K562 (cell line): ENCODE data around the gene TMEM178A. TPM values are rescaled to one million over a fixed set of nuclear protein-coding genes. Genes with fewer than 3 reads are reported as not detected.

Source experiments
- ATAC-seq: fragments of 200-7000 bp; cut with Tn5 transposase; 3 replicates; pipeline ENCODE4 v1.9.1; 2020; ENCODE audit warnings: moderate library complexity
- BruUV-seq: library from RNA; stranded (reverse); fragments of 400-500 nt; replicated peaks from 2 replicates; lab custom pipeline; 2021; lab: Mats Ljungman, UMichigan
- CTCF ChIA-PET: fragments of 300-600 bp; formaldehyde crosslinking; extraction: SDS; loops from one replicate; lab custom pipeline; 2021; ENCODE audit warnings: low intra/inter-chr PET ratio; lab: Yijun Ruan, JAX
- POLR2A ChIA-PET: fragments of 300-600, 350-650 bp; sonication (Branson Sonifier 250); formaldehyde crosslinking; extraction: SDS; loops from one replicate; lab custom pipeline; 2021; ENCODE audit warnings: antibody characterized with exemption, inconsistent platforms; lab: Yijun Ruan, JAX
- DNase-seq, 4 experiments: peaks; one replicate each; pipeline versions ENCODE4 v3.0.0 to v3.0.0-alpha.2; 2011 to 2018; ENCODE audit warnings: low spot score in 3 of 4, mixed read lengths in 3 of 4; ENCODE audit errors: extremely low read depth in 1 of 4
- FAIRE-seq: peaks from 2 replicates; lab custom pipeline; 2011; peaks lifted over from hg19 to GRCh38; lab: Jason Lieb, UNC
- H2AFZ ChIP-seq: 2 replicates; pipeline ENCODE4 v1.6.0; 2011; ENCODE audit warnings: low read depth, low read length, control low read depth, inconsistent platforms
- H3K27ac ChIP-seq: fragments of 200-600 bp; 3 replicates; pipeline ENCODE4 v1.8.0; 2011; ENCODE audit warnings: low read depth, mild to moderate bottlenecking, control low read depth, inconsistent platforms, low read length, moderate library complexity, mixed read lengths; ENCODE audit errors: extremely low read depth
- H3K27me3 ChIP-seq, 2 experiments: fragments of 300-600 bp in 1 of 2; 2 replicates in 1 of 2; 3 replicates in 1 of 2; pipeline versions ENCODE4 v1.6.0 to v1.8.0; 2011; ENCODE audit warnings: inconsistent platforms in 2 of 2, low read length in 2 of 2, mild to moderate bottlenecking in 1 of 2, mixed read lengths in 1 of 2, moderate library complexity in 1 of 2; ENCODE audit not compliant: control insufficient read depth in 2 of 2, insufficient read depth in 2 of 2
- H3K36me3 ChIP-seq: fragments of 300-600 bp; 3 replicates; pipeline ENCODE4 v1.8.0; 2011; ENCODE audit warnings: mild to moderate bottlenecking, low read length, inconsistent platforms; ENCODE audit not compliant: control insufficient read depth, insufficient read depth
- H3K4me1 ChIP-seq, 2 experiments: fragments of 200-600 bp in 1 of 2; replicated peaks in 1 of 2; 2 replicates in 1 of 2; 3 replicates in 1 of 2; pipeline versions ENCODE4 v1.5.1 to v1.8.0; 2011; ENCODE audit warnings: inconsistent platforms in 2 of 2, low read length in 2 of 2, mild to moderate bottlenecking in 1 of 2, mixed read lengths in 1 of 2, moderate library complexity in 1 of 2; ENCODE audit not compliant: control insufficient read depth in 2 of 2, insufficient read depth in 2 of 2
- H3K4me2 ChIP-seq: 2 replicates; pipeline ENCODE4 v1.6.1; 2011; ENCODE audit warnings: low read length, control low read depth, inconsistent platforms, mixed read lengths; ENCODE audit not compliant: insufficient read depth
- H3K4me3 ChIP-seq: fragments of 200-600 bp; sonication (generic), shearing (Covaris generic); 2 replicates; pipeline ENCODE4 v1.5.1; 2016; ENCODE audit warnings: control low read depth, inconsistent platforms
- H3K79me2 ChIP-seq: fragments of 200-600 bp; 3 replicates; pipeline ENCODE4 v1.8.0; 2011; ENCODE audit warnings: low read length, inconsistent platforms; ENCODE audit not compliant: control insufficient read depth, insufficient read depth
- H3K9ac ChIP-seq, 2 experiments: 2 replicates each; pipeline versions ENCODE4 v1.6.0 to v1.6.1; 2011; ENCODE audit warnings: low read depth in 2 of 2, low read length in 2 of 2, control low read depth in 1 of 2, inconsistent platforms in 1 of 2, mild to moderate bottlenecking in 1 of 2, mixed read lengths in 1 of 2; ENCODE audit not compliant: insufficient read depth in 1 of 2
- H3K9me1 ChIP-seq: one replicate; pipeline ENCODE4 v1.6.0; 2011; ENCODE audit warnings: inconsistent platforms, mild to moderate bottlenecking, low read length, moderate library complexity; ENCODE audit not compliant: control insufficient read depth, insufficient read depth
- H3K9me3 ChIP-seq: replicated peaks from 2 replicates; pipeline ENCODE4 v1.5.1; 2011; ENCODE audit warnings: low read depth, low read length, inconsistent platforms; ENCODE audit not compliant: control insufficient read depth, insufficient read depth
- H4K20me1 ChIP-seq: replicated peaks from 2 replicates; pipeline ENCODE4 v1.6.1; 2011; ENCODE audit warnings: low read length, inconsistent platforms, mixed read lengths; ENCODE audit not compliant: control insufficient read depth, insufficient read depth
- CREB1 ChIP-seq, 2 experiments: sonication (generic) in 1 of 2; formaldehyde crosslinking in 1 of 2; IDR thresholded peaks; 2 replicates each; pipeline versions ENCODE4 v1.6.1 to v1.8.0; 2012 to 2022; ENCODE audit warnings: inconsistent platforms in 1 of 2, mild to moderate bottlenecking in 1 of 2, missing genetic modification reagents in 1 of 2, moderate library complexity in 1 of 2
- L3MBTL2 ChIP-seq: fragments of 450-650 bp; IDR thresholded peaks from 2 replicates; pipeline ENCODE4 v1.6.1; 2016; ENCODE audit warnings: mild to moderate bottlenecking, moderate library complexity
- RFX1 ChIP-seq: fragments of 450-650 bp; IDR thresholded peaks from 2 replicates; pipeline ENCODE4 v1.6.1; 2016; ENCODE audit warnings: mild to moderate bottlenecking, moderate library complexity
- TAL1 ChIP-seq: fragments of 450-650 bp; IDR thresholded peaks from 2 replicates; pipeline ENCODE4 v1.6.1; 2016; ENCODE audit warnings: mild to moderate bottlenecking
- TCF7L2 ChIP-seq: fragments of 150-350 bp; IDR thresholded peaks from 2 replicates; pipeline ENCODE4 v1.6.1; 2016; ENCODE audit warnings: low read depth, mild to moderate bottlenecking, low read length, moderate library complexity
- ZBTB43 ChIP-seq: sonication (generic); formaldehyde crosslinking; IDR thresholded peaks from 2 replicates; pipeline ENCODE4 v1.8.0; 2023; ENCODE audit warnings: mild to moderate bottlenecking, missing genetic modification reagents
- ZFX ChIP-seq: sonication (generic); formaldehyde crosslinking; IDR thresholded peaks from 2 replicates; pipeline ENCODE4 v1.8.0; 2022; ENCODE audit warnings: mild to moderate bottlenecking, missing genetic modification reagents, moderate library complexity
- ZNF146 ChIP-seq: IDR thresholded peaks from one replicate; pipeline ENCODE4 v1.6.1; 2018; ENCODE audit warnings: missing compliant biosample characterization; ENCODE audit not compliant: unreplicated experiment
- WGBS: fragments of 100-300 bp; shearing (Covaris generic); methylation state at CpG from one replicate; pipeline ENCODE4 v1.1.6; 2016; ENCODE audit warnings: low coverage, mixed read lengths; ENCODE audit not compliant: insufficient coverage; ENCODE audit errors: missing lambda C conversion rate; 5-methylcytosine and 5-hydroxymethylcytosine counted together
- in situ Hi-C: fragments of 300-500 bp; cut with MboI; formaldehyde crosslinking; loops from 4 replicates; pipeline ENCODE4 v1.15.0; 2018; ENCODE audit warnings: inconsistent platforms, mixed read lengths
- intact Hi-C: fragments of 100-400 bp; cut with micrococcal nuclease; formaldehyde crosslinking; loops from 2 replicates; pipeline ENCODE4 v1.14.2; 2022
- polyA plus RNA-seq, 8 experiments: library from polyadenylated mRNA; depleted of rRNA in 4 of 8; stranded (reverse) in 5 of 8; unstranded in 3 of 8; fragments of >200 nt; fragmentation: Nextera tagmentation in 2 of 8; fragmentation: Illumina TruSeq in 1 of 8; extraction: Ambion mirVana in 2 of 8; extraction: Trizol in 1 of 8; gene quantifications; 2 replicates each; pipeline versions ENCODE4 v1.2.1 to v1.2.3, GENCODE V29; 2011 to 2014; ENCODE audit warnings: inconsistent platforms in 1 of 8, missing spikeins in 1 of 8
- total RNA-seq, 7 experiments: library from RNA; depleted of rRNA in 6 of 7; stranded (reverse); fragments of >200 nt in 6 of 7; fragmentation: Illumina TruSeq in 2 of 7; extraction: Trizol in 2 of 7; gene quantifications; 2 replicates each; pipeline versions ENCODE4 v1.2.1 to v1.2.3, GENCODE V29; 2011 to 2021; ENCODE audit warnings: low replicate concordance in 1 of 7

TMEM178A gene
- total and polyA plus RNA-seq, 9 of the 15 experiments (the other 6 are each of a cell fraction or from before 2014, with no cell fraction given), result 0.04 to 0.17 TPM; not detected in 7

GRCh38 chr2:39646267-39646666 lies 19.4 kb upstream of the TMEM178A start:
- Histone ChIP-seq H3K4me1 (no peaks in the 10 kb centered on the region), H3K36me3 (no peaks in the 10 kb centered on the region), H3K4me2 (no peak overlapping the region)
- CTCF ChIA-PET, result no interaction called here
- DNase-seq, result no peak
- WGBS, result 0% methylated on average over 1 of the region's 1 CpG
- no peak for ATAC-seq
- TF ChIP-seq TAL1 (no peak), CREB1 (IDR thresholded peaks at IDR 0.05) (no peak), CREB1 (CRISPR knock-in tag; IDR thresholded peaks at IDR 0.05) (no peak), ZFX (CRISPR knock-in tag) (no peak), TCF7L2 (no peak), L3MBTL2 (no peak), ZNF146 (CRISPR knock-in tag) (no peak), ZBTB43 (CRISPR knock-in tag) (no peak), RFX1 (no peak)
- TF ChIP-seq, all 486 proteins: peak for 0
- Histone ChIP-seq H3K27me3 (peaks cover 2 to 3% of the 10 kb centered on the region in 2 experiments; a peak in 3 of 5 replicates), H3K4me3 (no peak overlapping the region), H3K9me3 (no peaks in the 10 kb centered on the region), H3K9ac (no peak overlapping the region), H2AFZ (no peak overlapping the region), H3K9me1 (no peaks in the 10 kb centered on the region), H4K20me1 (no peaks in the 10 kb centered on the region), H3K79me2 (no peaks in the 10 kb centered on the region), H3K27ac (no peak overlapping the region)
- intact Hi-C loops (no loop called here), in situ Hi-C loops (no loop called here)
- no TSS peak for BruUV-seq
- POLR2A ChIA-PET, result no interaction called here
- no peak for FAIRE-seq
